Erythroblast (primary cell): Measurements from ENCODE around the gene RNF212.

ENCODE experiments used
- GATA1 ChIP-seq: IDR thresholded peaks from 2 replicates; pipeline ENCODE4 v1.6.1; 2011; ENCODE audit warnings: low read depth, mild to moderate bottlenecking, control low read depth, low read length, moderate library complexity
- POLR2A ChIP-seq: IDR thresholded peaks from 2 replicates; pipeline ENCODE4 v1.6.1; 2011; ENCODE audit warnings: mild to moderate bottlenecking, low read length

- no peak for TF ChIP-seq POLR2A
- TF ChIP-seq GATA1 = no peak
Observed at GRCh38 chr4:1111259-1111809, 2.0 kb downstream of the RNF212 start.
